Measurements from ENCODE around the gene SHANK3.

- TF ChIP-seq CTCF (IDR thresholded peaks at IDR 0.05) (no peak), EP300 (IDR thresholded peaks at IDR 0.05; ENCODE audit: low read depth) (no peak), POLR2AphosphoS5 (IDR thresholded peaks at IDR 0.05) (no peak)
These were observed 48.0 kb downstream of the SHANK3 start for GRCh38 chr22:50720301-50721256.

Data from transverse colon (tissue), 4 donors.